HG03439 (cell line): ENCODE measurements around the gene CNOT8.
"Not testable (repeated sequence)": the region's sequence is repeated elsewhere in the genome, so short reads cannot be mapped to it uniquely, and the experiment has no call there.

Source experiments
- ATAC-seq: cut with Tn5 transposase; IDR thresholded peaks from one replicate; pipeline ENCODE4 v1.9.1; 2021; ENCODE audit warnings: mild to moderate bottlenecking, moderate library complexity; ENCODE audit not compliant: unreplicated experiment

CNOT8 gene

GRCh38 chr5:154834053-154834452, 24.4 kb upstream of the CNOT8 start:
- no peak for ATAC-seq

DNA sequence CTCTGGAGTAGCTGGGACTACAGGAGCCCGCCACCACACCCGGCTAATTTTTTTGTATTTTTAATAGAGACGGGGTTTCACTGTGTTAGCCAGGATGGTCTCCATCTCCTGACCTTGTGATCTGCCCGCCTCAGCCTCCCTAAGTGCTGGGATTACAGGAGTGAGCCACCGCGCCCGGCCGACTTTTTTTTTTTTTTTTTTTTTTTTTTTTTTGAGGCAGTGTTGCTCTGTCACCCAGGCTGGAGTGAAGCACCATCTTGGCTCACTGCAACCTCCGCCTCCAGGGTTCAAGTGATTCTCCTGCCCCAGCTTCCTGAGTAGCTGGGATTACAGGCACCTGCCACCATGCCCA, 22.8 kb upstream of the CNOT8 start:
- ATAC-seq: not testable (repeated sequence)

GRCh38 chr5:154836225-154836624, 22.2 kb upstream of the CNOT8 start:
- ATAC-seq: no peak

GRCh38 chr5:154837009-154837901, 21.2 kb upstream of the CNOT8 start:
- no peak for ATAC-seq

- ATAC-seq: no peak
Measured at GRCh38 chr5:154840435-154841272, 17.8 kb upstream of the CNOT8 start.

DNA sequence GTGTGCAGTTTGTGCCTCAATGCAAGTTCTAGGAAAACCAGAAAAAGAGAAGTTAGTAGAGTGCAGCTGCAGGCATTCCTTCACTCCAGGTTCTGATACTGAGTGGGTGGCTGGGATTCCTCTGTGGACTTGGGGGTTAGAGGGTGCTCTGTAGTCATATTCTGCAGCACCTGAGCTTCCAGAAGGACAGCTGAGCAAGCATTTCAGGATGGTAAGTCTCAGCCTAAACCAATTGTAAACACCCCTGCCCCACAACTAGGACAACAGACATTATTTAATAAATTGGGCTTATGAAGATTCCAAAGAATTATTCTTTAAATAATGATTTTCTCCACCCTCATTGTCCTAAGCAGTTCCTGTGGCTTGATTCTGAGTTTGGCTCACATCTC, 17.2 kb upstream of the CNOT8 start:
- ATAC-seq: no peak

GRCh38 chr5:154842689-154843530, 15.5 kb upstream of the CNOT8 start:
- ATAC-seq: no peak

DNA sequence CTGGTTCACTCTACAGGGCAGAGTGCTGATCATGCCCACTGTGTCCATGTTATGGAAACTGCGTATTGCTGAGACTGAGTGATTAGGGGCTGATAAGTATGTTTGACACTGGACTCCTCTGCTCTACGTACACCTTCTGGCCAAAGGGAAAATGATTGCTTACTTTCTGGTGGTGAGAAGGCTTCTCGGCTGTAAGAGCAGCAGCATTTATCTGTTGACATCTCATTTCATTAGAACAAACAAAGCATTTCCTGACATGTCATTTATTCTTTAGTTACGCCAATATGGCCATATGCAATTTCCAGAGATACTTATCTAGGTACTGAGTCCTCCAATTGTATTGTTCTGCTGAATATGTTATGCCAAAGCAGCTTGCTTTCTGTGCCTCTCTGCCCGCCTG, 13.6 kb upstream of the CNOT8 start:
- ATAC-seq: no peak

GRCh38 chr5:154849264-154849785, 9.1 kb upstream of the CNOT8 start:
- no peak for ATAC-seq

- no peak for ATAC-seq
Measured at GRCh38 chr5:154849791-154850201, 8.6 kb upstream of the CNOT8 start.

DNA sequence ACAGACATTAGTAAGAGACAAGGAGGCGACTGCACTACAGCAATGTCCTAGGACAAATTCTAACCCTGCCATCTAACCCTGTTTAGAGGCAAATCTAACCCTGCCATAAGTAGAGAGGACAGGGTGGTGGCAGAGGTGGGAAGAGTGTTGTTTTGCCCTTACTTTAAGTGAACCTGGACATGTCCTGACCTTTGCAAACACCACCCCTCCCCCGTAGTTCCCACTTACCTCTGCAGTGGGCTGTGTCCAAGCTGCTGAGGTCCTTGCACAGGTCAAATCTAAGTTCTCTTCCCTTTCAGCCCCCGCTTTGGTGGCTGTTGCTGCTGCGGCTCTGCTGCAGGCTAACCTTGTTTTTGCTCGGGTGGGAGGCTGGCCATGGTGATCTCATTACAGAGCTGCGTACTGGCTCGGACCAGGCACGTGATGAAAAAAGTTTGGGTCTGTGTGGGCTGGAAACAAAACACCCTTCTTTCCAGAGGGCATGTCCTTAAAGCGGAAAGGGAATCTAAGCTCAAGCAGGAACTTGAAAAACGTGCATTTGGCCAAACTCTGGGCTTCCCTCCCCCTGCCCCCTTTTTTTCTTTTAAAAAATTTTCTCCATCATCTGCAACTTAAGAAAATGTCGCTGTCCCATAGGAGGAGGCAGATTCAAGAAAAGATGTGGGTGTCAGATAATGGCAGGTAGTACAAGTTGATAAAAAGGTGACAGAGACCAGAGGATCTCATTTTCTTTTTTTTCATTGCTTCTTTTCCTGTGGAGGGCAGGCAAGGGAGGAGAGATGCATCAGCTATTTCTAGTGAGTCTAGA, 8.0 kb upstream of the CNOT8 start, which contains the start of gene FAXDC2:
FAXDC2 (minus strand) TSS at position 349 of the 808 bp plus-strand sequence. CDS start 12,425 bp downstream, outside the sequence.
- ATAC-seq: no peak

- ATAC-seq: no peak
Measured at GRCh38 chr5:154851351-154851750, 7.1 kb upstream of the CNOT8 start.

GRCh38 chr5:154857530-154858296, 714 bp upstream of the CNOT8 start:
- peak; percentile 67 for ATAC-seq

DNA sequence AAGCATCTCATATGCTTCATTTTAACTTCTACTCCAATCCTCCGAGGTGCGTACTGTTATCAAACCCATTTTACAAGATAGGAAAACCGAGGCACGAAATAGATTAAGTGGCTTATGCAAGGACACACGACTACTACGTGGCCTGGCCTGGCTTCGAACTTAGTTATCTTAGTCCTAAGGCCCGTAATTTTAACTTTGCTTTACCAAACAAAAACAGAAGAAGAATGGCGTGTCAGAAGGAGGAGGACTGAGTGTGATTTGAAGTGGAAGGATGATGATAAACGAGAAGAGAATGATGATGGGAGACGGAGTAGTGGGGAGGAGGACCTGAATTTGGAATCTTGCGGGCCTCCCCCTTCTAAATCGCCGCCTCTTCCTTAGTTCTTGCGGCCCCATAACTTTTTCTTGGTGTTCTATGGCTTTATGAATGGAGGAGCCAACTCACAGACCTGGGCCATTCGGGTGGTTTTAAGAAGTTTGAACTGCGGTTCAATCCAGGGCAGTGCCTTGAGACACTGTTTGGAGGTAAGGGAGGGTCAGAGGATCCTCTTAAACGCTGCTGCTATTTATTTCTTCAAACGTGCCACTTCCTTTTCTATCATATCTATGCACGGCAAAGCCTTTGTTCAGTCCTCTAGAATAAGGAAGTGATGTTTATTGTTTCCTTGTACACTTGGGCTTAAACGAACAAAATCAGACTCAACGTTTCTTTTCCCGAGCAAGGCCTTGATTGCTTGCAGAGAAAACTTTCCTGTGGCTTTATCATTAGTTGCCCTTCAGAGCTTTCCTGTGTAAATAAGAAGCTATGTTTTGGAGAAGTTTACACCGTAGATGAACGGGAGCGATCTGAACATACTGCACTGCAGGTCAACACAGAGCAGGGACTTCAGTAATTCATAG, 795 bp downstream of the CNOT8 start:
- no peak for ATAC-seq

DNA sequence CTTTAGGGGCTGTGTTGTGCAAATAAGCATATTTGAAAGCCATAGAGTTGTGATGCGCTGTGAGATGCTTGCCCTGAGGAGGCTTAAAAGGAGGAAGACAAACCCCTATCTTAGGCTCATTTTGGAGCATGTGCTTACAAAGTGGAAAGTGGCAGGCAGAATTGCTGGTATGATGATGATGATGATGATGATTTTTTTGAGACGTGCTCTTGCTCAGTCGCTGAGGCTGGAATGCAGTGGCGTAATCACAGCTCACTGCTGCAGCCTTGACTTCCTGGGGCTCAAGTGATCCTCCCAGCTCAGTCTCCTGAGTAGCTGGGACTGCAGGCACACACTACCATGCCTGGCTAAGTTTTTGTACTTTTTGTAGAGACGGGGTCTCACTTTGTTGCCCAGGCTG, 1.7 kb downstream of the CNOT8 start:
- no peak for ATAC-seq

- no peak for ATAC-seq
Measured at GRCh38 chr5:154860765-154861164, 2.3 kb downstream of the CNOT8 start.

GRCh38 chr5:154861946-154862345, 3.5 kb downstream of the CNOT8 start:
- no peak for ATAC-seq

GRCh38 chr5:154862766-154863165, 4.3 kb downstream of the CNOT8 start:
- no peak for ATAC-seq
